Stimulated activated CD4-positive, alpha-beta T cell treated with anti-CD3 and anti-CD28 coated beads, TNF-alpha, amount 100 ng/mL, for 1 hour (primary cell): ENCODE measurements around the gene VENTX.
"Not testable (repeated sequence)": the region's sequence is repeated elsewhere in the genome, so short reads cannot be mapped to it uniquely, and the experiment has no call there.

Experiments
- DNase-seq, 3 donors: peaks; one replicate each; pipeline ENCODE4 v3.0.0-alpha.2; 2020; ENCODE audit warnings: low read depth in 3 of 3, low spot score in 1 of 3

The VENTX gene

GRCh38 chr10:133254421-133255120, 16.9 kb downstream of the VENTX start:
- no peak for DNase-seq

DNA sequence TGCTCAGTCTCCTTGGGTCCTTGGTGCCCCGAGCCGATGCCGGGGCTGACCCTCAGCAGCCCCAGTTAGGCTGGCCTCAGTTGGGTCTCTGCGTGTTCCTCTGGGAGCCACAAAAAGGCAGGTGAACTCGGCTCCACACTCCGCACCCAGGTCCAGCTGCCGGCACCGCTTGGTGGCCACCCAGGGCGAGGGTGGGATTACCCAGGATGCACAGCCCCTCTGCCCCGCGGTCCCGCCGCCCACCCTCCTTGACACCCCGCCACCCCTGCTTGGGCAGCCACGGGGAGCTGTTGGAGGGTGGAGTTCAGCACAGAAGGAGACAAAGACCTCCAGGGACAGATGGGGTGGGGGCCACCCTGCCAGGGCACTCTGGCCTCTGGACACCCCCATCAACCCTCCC, 17.7 kb downstream of the VENTX start:
- DNase-seq: no peak

DNA sequence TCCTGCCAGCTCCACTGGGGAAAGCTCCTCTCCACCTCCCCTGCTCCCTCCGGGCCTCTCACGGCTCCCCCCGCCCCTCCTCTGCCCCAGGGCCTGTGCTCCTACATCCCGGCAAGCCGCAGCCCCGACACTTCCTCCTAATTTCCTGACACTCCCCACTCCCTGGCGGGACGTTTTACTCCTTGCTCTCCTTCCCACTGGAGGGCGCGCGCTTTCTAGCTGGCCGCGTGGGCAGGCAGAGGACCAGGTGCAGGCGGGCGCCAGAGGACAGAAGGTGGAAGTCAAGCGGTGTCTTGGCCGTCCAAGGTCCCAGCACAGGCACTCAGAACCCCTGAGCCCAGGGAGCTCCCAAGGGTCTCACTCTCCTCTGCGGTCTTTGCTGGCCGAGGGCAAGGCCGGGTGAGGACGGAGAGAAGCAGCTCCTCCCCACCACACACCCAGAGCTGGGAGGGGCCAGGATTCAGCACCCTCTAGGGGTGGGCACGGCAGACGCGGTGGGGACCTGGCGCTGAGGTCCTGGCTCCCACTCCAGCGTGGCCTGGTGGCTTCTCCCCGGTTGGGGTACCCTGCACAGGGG, 19.9 kb downstream of the VENTX start:
- DNase-seq: no peak

GRCh38 chr10:133258066-133258817, 20.6 kb downstream of the VENTX start:
- no peak for DNase-seq

- DNase-seq: peak in 2 of 3 donors; percentile 56 to 64
Observed at GRCh38 chr10:133258818-133259601, 21.4 kb downstream of the VENTX start.

- DNase-seq: no peak
Observed at GRCh38 chr10:133259602-133259989, 21.9 kb downstream of the VENTX start.

DNA sequence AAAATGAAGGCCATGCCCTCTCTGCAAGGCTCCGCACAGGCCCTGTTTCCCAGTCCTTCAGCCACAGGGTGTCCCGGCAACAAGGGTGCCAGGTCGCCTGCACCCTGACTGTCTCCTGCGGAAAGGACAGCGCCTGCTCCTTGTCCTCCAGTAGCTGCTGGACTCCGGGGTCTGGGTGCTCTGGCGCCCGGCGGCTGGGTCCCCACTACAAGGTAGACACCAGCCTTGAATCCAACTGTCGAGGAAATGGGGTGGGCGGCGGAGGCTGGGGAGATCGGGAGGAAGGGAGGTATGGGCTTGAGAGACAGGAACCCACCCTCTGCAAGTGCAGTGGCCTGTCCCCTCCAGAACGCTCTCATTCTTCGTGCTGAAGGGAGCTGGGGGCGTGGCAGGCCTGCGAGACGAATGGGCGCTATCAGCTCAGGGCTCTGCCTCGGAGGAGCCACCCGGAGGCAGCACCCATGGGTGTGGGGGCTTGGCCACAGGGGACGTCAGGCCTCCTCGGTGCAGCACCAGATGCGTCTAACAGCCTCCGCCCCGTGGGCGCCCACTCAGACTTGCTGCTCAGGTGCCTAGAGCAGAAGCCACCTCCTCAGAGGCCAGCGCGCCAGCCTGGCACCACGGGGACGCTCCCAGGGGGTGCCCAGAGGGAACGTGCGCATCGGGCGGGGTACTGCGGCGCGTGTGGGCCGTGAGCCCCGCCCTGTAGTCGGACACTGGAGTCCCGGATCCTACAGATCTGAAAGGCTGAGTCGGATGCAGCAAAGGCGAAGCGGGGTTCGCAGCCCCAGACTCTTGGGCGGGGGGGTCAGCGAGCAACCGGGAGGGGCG, 23.5 kb downstream of the VENTX start:
- peak in 1 of 3 donors; percentile 51 for DNase-seq

DNA sequence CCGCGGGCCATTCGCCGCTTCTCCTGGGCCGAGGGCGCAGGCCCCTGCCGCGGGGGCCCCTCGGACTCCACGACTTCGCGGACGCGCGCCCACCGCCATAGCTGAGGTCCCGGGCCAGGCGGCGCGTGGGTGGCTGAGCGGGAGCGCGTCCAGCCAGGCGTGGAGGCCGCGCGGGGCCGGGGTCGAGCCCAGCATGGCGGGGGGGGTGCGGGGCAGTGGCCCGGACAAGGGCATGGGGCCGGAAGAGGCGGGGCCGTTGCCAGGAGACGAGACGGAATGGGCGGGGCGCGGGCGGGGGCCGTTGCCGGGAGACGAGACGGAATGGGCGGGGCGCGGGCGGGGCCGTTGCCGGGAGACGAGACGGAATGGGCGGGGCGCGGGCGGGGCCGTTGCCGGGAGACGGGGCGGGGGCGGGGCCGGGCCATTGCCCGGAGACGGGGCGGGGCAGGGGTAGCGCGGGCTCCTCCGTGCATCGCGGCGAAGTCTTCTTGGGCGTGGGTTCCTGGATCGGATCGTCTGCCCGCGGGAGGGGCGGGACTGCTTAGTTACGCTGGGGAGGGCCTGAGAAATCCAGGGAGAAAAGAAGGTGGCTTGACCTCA, 24.2 kb downstream of the VENTX start:
- peak; percentile 73 to 77 (median 75) for DNase-seq

DNA sequence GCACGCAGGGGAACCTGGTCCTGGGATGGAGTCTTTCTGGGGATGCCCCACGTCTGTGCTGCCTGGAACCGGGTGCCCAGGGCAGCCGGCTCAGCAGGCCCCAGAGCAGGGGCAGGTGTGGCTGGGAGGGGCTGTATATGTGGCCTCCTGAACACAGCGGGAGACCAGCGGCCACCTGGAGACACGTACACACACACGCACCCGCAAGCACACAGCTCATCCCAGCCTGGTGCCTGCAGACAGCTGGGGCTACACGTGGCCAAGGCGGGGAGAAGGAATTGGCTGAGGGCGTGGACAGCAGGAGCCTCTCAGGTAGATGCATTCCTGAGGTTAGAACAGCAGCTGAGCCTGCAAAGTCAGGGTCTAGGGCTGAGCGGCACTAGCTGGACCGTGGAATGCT, 25.0 kb downstream of the VENTX start:
- DNase-seq: no peak

- no peak for DNase-seq
Observed at GRCh38 chr10:133263674-133264073, 26.0 kb downstream of the VENTX start.

GRCh38 chr10:133264461-133264860, 26.8 kb downstream of the VENTX start:
- no peak for DNase-seq

GRCh38 chr10:133265052-133265451, 27.4 kb downstream of the VENTX start:
- DNase-seq: not testable (repeated sequence)

DNA sequence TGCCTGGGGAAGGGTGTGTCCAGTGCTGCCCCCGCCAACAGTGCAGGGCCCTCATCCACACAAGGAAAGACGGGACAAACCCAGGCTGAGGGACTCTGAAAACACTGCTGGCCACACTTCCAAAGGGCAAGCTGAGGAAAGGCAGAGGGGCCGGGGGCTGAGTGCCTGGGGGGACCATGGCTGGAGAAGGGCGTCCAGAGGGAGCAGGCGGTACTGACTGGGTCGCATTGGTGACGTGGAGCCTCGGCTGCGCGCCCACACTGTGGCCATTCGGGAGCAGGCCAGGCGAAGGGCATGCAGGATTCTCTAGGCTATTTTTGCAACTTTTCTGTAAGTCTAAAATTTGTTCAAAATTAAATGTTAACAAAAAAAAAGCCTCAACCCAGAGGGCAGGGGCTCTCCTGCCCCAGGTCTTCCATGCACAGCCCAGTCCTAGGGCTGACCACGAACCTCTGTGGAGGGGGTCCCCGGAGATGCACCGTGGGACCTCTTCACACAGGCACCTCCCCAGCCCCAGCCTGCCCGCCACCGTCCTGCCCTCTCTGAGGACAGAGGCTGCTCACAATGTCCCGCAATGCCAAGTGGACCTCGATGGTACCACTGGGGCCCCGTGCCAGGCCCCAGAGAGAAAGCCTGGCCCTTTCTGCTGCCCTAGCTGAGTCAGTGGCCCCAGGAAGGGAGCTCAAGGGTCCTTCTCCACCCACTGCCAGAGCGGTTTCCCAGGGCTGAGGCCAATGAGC, 28.6 kb downstream of the VENTX start:
- no peak for DNase-seq

- DNase-seq: no peak
Observed at GRCh38 chr10:133267293-133267692, 29.6 kb downstream of the VENTX start.

GRCh38 chr10:133267829-133268228, 30.2 kb downstream of the VENTX start:
- DNase-seq: no peak

- no peak for DNase-seq
Observed at GRCh38 chr10:133268532-133268931, 30.9 kb downstream of the VENTX start.

GRCh38 chr10:133269367-133269766, 31.7 kb downstream of the VENTX start:
- DNase-seq: no peak

GRCh38 chr10:133270204-133270603, 32.5 kb downstream of the VENTX start:
- no peak for DNase-seq

GRCh38 chr10:133270773-133271297, 33.2 kb downstream of the VENTX start:
- no peak for DNase-seq
